ENCODE results near the gene CES4A.

The CES4A gene

GRCh38 chr16:67017421-67017750 is 29.0 kb downstream of the CES4A start:
- no peaks in the 10 kb centered on the region for H3K27me3 Mint-ChIP-seq
- H3K4me3 Mint-ChIP-seq, result no peak overlapping the region
- no peaks in the 10 kb centered on the region for H3K36me3 Mint-ChIP-seq
- H3K9me3 Mint-ChIP-seq (ENCODE audit: low read depth), result no peaks in the 10 kb centered on the region
- no peak overlapping the region for H3K27ac Mint-ChIP-seq
- H3K4me1 Mint-ChIP-seq (ENCODE audit: low read depth), result peaks cover 2% of the 10 kb centered on the region

DNA sequence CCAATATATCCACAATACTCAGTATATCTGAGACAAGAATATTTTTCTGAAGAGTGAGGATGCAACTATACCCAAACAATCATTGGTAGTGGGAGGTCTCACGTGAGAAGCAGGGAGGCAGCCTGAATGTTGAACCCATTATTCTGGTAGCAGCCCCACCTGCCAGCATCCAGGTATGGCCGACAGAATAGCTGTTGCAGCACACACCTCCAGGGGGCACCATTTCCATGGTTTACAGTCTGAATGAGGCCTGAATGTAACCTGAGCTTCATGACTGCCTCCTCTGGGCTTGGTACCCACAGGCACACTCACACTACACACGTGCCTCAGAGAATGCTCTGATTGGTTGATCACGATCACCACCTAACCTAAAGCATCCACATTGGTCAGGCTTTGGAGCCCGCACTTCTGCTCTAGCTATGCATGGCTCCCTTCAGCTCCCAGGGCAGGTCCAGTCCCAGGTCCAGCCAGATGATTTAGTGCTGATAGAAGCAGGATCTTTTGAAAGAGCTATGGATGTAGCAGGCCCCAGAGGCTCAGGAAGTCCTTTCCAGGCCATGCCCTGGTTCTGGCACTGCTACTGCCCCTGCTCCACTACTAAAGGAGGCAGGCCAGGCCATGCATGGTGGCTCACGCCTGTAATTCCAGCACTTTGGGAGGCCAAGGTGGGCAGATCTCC is 29.6 kb downstream of the CES4A start:
- Mint-ChIP-seq H3K36me3 (no peaks in the 10 kb centered on the region), H3K27me3 (no peaks in the 10 kb centered on the region), H3K27ac (no peak overlapping the region), H3K4me3 (no peak overlapping the region), H3K9me3 (ENCODE audit: low read depth) (no peaks in the 10 kb centered on the region), H3K4me1 (ENCODE audit: low read depth) (peaks cover 2% of the 10 kb centered on the region)

- Mint-ChIP-seq H3K4me1 (ENCODE audit: low read depth) (peaks cover 2% of the 10 kb centered on the region), H3K9me3 (ENCODE audit: low read depth) (no peaks in the 10 kb centered on the region), H3K4me3 (no peak overlapping the region), H3K36me3 (no peaks in the 10 kb centered on the region), H3K27ac (no peak overlapping the region), H3K27me3 (no peaks in the 10 kb centered on the region)
Measured at GRCh38 chr16:67019171-67019570, 30.8 kb downstream of the CES4A start.

- Mint-ChIP-seq H3K9me3 (ENCODE audit: low read depth) (no peaks in the 10 kb centered on the region), H3K36me3 (no peaks in the 10 kb centered on the region), H3K27ac (no peak overlapping the region), H3K4me3 (no peak overlapping the region), H3K27me3 (no peaks in the 10 kb centered on the region), H3K4me1 (ENCODE audit: low read depth) (peaks cover 9% of the 10 kb centered on the region)
Measured at GRCh38 chr16:67021321-67021720, 32.9 kb downstream of the CES4A start.

DNA sequence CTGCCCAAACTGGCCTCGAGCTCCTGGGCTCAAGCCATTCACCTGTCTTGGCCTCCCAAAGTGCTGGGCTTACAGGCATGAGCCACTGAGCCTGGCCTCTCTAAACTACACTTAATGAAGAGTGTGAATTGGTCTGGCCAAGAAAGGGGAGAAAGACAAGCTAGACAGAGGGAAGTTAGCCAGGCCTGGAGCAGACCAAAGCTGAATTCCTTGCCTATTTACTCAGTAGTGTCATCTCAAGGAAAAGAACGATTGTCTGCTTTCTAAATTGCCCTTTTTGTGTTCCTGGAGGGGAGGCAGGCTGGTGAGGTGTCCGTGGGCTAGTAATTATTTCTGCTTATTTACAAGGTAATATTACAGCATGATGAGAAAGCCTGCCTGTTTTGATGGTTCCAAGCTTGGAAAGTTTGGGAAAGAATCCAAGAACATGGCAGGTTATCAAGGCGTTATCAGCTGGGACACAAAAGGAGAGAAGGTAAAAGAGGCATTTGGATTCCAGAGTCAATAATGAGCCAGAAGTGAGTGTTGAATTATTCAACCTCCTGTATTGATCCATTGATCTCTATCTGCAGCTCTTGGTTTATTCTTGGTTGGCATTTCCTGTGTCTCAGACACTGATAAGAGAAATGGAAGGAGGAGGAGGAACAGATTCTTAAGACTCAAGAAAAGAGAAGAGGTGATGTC is 34.3 kb downstream of the CES4A start:
- no peak overlapping the region for H3K27ac Mint-ChIP-seq
- H3K27me3 Mint-ChIP-seq, result no peaks in the 10 kb centered on the region
- H3K36me3 Mint-ChIP-seq, result no peaks in the 10 kb centered on the region
- no peaks in the 10 kb centered on the region for H3K9me3 Mint-ChIP-seq (ENCODE audit: low read depth)
- H3K4me3 Mint-ChIP-seq, result no peak overlapping the region
- peaks cover 11% of the 10 kb centered on the region for H3K4me1 Mint-ChIP-seq (ENCODE audit: low read depth)

- H3K36me3 Mint-ChIP-seq, result no peaks in the 10 kb centered on the region
- H3K4me3 Mint-ChIP-seq, result no peak overlapping the region
- H3K27ac Mint-ChIP-seq, result no peak overlapping the region
Measured at GRCh38 chr16:67023689-67024088, 35.3 kb downstream of the CES4A start.

GRCh38 chr16:67024384-67025209 is 36.2 kb downstream of the CES4A start:
- Mint-ChIP-seq H3K4me1 (ENCODE audit: low read depth) (peaks cover 14% of the 10 kb centered on the region), H3K36me3 (no peaks in the 10 kb centered on the region), H3K4me3 (no peak overlapping the region), H3K27ac (no peak overlapping the region), H3K27me3 (no peaks in the 10 kb centered on the region), H3K9me3 (ENCODE audit: low read depth) (no peaks in the 10 kb centered on the region)

More at GRCh38 chr16:67023689-67024088, 35.3 kb downstream of the CES4A start:
- Mint-ChIP-seq H3K4me1 (ENCODE audit: low read depth) (peaks cover 14% of the 10 kb centered on the region), H3K27me3 (no peaks in the 10 kb centered on the region), H3K9me3 (ENCODE audit: low read depth) (no peaks in the 10 kb centered on the region)

GRCh38 chr16:67025210-67025550 is 36.8 kb downstream of the CES4A start:
- no peaks in the 10 kb centered on the region for H3K27me3 Mint-ChIP-seq
- H3K36me3 Mint-ChIP-seq, result peaks cover under 1% of the 10 kb centered on the region
- H3K4me3 Mint-ChIP-seq, result no peak overlapping the region
- H3K27ac Mint-ChIP-seq, result no peak overlapping the region
- H3K4me1 Mint-ChIP-seq (ENCODE audit: low read depth), result peaks cover 18% of the 10 kb centered on the region
- H3K9me3 Mint-ChIP-seq (ENCODE audit: low read depth), result no peaks in the 10 kb centered on the region

- no peaks in the 10 kb centered on the region for H3K27me3 Mint-ChIP-seq
- no peak overlapping the region for H3K4me3 Mint-ChIP-seq
- H3K9me3 Mint-ChIP-seq (ENCODE audit: low read depth), result no peaks in the 10 kb centered on the region
- peaks cover 31% of the 10 kb centered on the region for H3K4me1 Mint-ChIP-seq (ENCODE audit: low read depth)
- H3K27ac Mint-ChIP-seq, result no peak overlapping the region
- peaks cover 4% of the 10 kb centered on the region for H3K36me3 Mint-ChIP-seq
Measured at GRCh38 chr16:67026570-67026969, 38.2 kb downstream of the CES4A start.

DNA sequence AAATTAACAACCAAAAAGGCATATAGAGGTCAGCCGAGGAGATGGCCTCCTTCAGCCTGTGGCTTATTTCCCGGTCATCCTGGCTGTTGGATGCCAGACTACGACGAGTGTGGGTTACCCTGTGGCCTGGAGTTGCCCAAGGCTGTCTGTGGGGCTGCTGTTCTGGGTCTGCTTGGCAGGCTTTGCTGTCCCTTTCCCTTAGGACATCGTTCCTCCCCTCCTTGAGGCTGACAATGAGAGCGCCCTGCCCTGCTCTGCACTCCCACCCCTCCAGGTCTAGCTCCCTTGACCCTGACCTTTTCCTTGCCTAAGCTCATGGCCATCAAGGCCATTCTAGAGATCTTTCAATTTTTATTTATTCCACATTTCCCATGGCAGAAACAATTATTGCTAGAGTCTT is 38.7 kb downstream of the CES4A start:
- H3K27me3 Mint-ChIP-seq, result no peaks in the 10 kb centered on the region
- H3K27ac Mint-ChIP-seq, result peak overlapping the region; percentile 64
- H3K36me3 Mint-ChIP-seq, result peaks cover 5% of the 10 kb centered on the region
- H3K4me1 Mint-ChIP-seq (ENCODE audit: low read depth), result peaks cover 36% of the 10 kb centered on the region
- H3K9me3 Mint-ChIP-seq (ENCODE audit: low read depth), result no peaks in the 10 kb centered on the region
- H3K4me3 Mint-ChIP-seq, result peak overlapping the region; percentile 61

DNA sequence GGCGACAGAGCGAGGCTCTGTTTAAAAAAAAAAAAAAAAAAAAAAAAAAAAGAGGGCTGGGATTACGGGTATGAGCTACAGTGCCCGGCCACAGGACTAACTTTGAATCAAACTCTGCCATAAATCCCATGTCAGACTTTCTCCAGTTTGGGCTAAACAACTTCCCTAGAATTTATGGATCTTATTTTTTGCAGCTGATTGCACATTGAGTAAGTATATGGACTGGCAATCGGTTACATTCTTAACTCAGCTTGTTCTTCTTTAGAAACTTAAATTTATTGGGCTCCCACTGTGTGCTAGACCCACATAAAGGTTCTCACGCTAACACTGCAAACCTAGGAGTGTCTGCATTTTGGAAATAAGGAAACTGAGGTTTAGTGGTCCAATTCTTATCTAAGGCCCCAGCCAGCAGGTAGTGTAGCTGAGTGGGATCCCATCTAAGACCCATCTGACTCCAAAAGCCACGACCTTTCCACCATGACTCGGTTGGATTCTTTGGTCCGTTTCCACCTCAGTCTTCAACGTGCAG is 39.8 kb downstream of the CES4A start:
- peaks cover 46% of the 10 kb centered on the region for H3K4me1 Mint-ChIP-seq (ENCODE audit: low read depth)

GRCh38 chr16:67028696-67029253 is 40.4 kb downstream of the CES4A start, which contains the start of gene CBFB:
TSS of gene CBFB (plus strand) at chr16:67029149. CDS start at chr16:67029408, 259 bp downstream.
- Mint-ChIP-seq H3K9me3 (ENCODE audit: low read depth) (no peaks in the 10 kb centered on the region), H3K4me1 (ENCODE audit: low read depth) (peaks cover 48% of the 10 kb centered on the region), H3K4me3 (peak within 1 kb of the TSS; percentile 92), H3K36me3 (peaks cover 6% of the 10 kb centered on the region), H3K27ac (peak within 1 kb of the TSS; percentile 91), H3K27me3 (no peaks in the 10 kb centered on the region)

More for the DNA sequence above, 39.8 kb downstream of the CES4A start:
- H3K27ac Mint-ChIP-seq, result peak overlapping the region; percentile 91
- peaks cover 6% of the 10 kb centered on the region for H3K36me3 Mint-ChIP-seq
- H3K4me3 Mint-ChIP-seq, result peak overlapping the region; percentile 84
- H3K27me3 Mint-ChIP-seq, result no peaks in the 10 kb centered on the region
- H3K9me3 Mint-ChIP-seq (ENCODE audit: low read depth), result no peaks in the 10 kb centered on the region

- Mint-ChIP-seq H3K27me3 (no peaks in the 10 kb centered on the region), H3K4me3 (peak overlapping the region; percentile 92), H3K36me3 (peaks cover 7% of the 10 kb centered on the region), H3K9me3 (ENCODE audit: low read depth) (no peaks in the 10 kb centered on the region), H3K4me1 (ENCODE audit: low read depth) (peaks cover 52% of the 10 kb centered on the region), H3K27ac (peak overlapping the region; percentile 86)
Measured at GRCh38 chr16:67029254-67030096, 41.1 kb downstream of the CES4A start.
